Adrenal gland (tissue), 12 donors: Measurements from ENCODE around the gene SLC24A3. TPM values are rescaled to one million over a fixed set of nuclear protein-coding genes. Genes with fewer than 3 reads are reported as not detected.

Source experiments
- DNase-seq, 7 donors: peaks; one replicate each; pipeline ENCODE4 v3.0.0-alpha.2; 2019 to 2020
- H3K27ac ChIP-seq, 5 donors: fragments of 200-600 bp; sonication (generic) in 4 of 5; 1 replicate in 3 of 5; 2 replicates in 2 of 5; pipeline versions ENCODE4 v1.5.1 to v1.8.0; 2016 to 2020; ENCODE audit warnings: mild to moderate bottlenecking in 1 of 5
- H3K27me3 ChIP-seq: fragments of 200-600 bp; 2 replicates; pipeline ENCODE4 v1.8.0; 2021
- H3K36me3 ChIP-seq, 2 donors: fragments of 200-600 bp; replicated peaks in 1 of 2; 1 replicate in 1 of 2; 2 replicates in 1 of 2; pipeline versions ENCODE4 v1.5.1 to v1.8.0; 2018 to 2022
- H3K4me1 ChIP-seq, 2 donors: fragments of 200-600 bp; replicated peaks in 1 of 2; 1 replicate in 1 of 2; 2 replicates in 1 of 2; pipeline versions ENCODE4 v1.5.1 to v1.8.0; 2018 to 2021
- H3K4me3 ChIP-seq, 4 donors: fragments of 200-600 bp; sonication (generic) in 3 of 4; one replicate each; pipeline ENCODE4 v1.5.1; 2016 to 2018
- H3K9me3 ChIP-seq, 3 donors: fragments of 200-600 bp; sonication (generic) in 1 of 3; replicated peaks in 1 of 3; 1 replicate in 2 of 3; 2 replicates in 1 of 3; pipeline versions ENCODE4 v1.5.1 to v1.8.0; 2016 to 2021
- POLR2A ChIP-seq, 2 donors: fragments of 450-650 bp; IDR thresholded peaks; one replicate each; pipeline ENCODE4 v1.6.1; 2017; ENCODE audit warnings: antibody characterized with exemption in 2 of 2, mild to moderate bottlenecking in 2 of 2, moderate library complexity in 1 of 2
- WGBS, 4 donors: extraction: QIAGEN DNeasy Blood & Tissue Kit in 2 of 4; methylation state at CpG; one replicate each; pipeline versions ENCODE4 v1.1.5 to v1.1.7; 2013 to 2017; 5-methylcytosine and 5-hydroxymethylcytosine counted together
- intact Hi-C, 2 donors: fragments of 100-400 bp; cut with DNase I; formaldehyde crosslinking; loops; one replicate each; pipeline versions ENCODE4 v1.14.1 to v1.15.0; 2022 to 2023
- polyA plus RNA-seq, 3 donors: library from polyadenylated mRNA; stranded (reverse); fragments of 200-250 nt in 2 of 3; fragments of 350-450 nt in 1 of 3; fragmentation: Illumina TruSeq in 1 of 3; extraction: RNeasy Lipid Tissue Mini Kit (QIAGEN cat#74804) in 1 of 3; gene quantifications; one replicate each; pipeline ENCODE4 v1.2.3, GENCODE V29; 2013 to 2014
- total RNA-seq, 9 donors: library from RNA; depleted of rRNA in 4 of 9; stranded (reverse); fragments of >200 nt in 4 of 9; fragments of 120-200 nt in 1 of 9; fragmentation: NEBNext Ultra II Directional in 1 of 9; extraction: Animal tissue kit (Norgen Biotek cat#: 25700) in 1 of 9; gene quantifications; one replicate each; pipeline versions ENCODE4 v1.1.0 to v1.2.4, GENCODE V29; 2013 to 2023
- TF ChIP-seq, protein P1 (sequence below), 6 experiments: fragments of 450-650 bp in 4 of 6; fragments of 200-600 bp in 2 of 6; sonication (generic) in 1 of 6; IDR thresholded peaks; 1 replicate in 5 of 6; 2 replicates in 1 of 6; pipeline versions ENCODE4 v1.5.1 to v1.8.0; 2016 to 2021; ENCODE audit warnings: antibody characterized with exemption in 6 of 6, mild to moderate bottlenecking in 2 of 6, moderate library complexity in 1 of 6
- donor health status: healthy with polysubstance abuse.
- donor health status: Bipolar disorder and iron deficiency.
- donor health status: DM: yes; HTN: yes; CAD: no.
- donor health status: DM: no; HTN: no; CAD: no.
- donor health status: DM: no; HTN: no; CAD: no.
- donor health status: DM: yes; HTN: yes; CAD: no.

The SLC24A3 gene
- total and polyA plus RNA-seq, 12 donors: 0.89 to 44.4 (median 2.7) TPM

- no peaks in the 10 kb centered on the region for H3K9me3 ChIP-seq
- 87 to 100% (median 94%) methylated on average over 2 of the region's 2 CpGs for WGBS, 4 donors
- no peak overlapping the region for H3K27ac ChIP-seq
- H3K36me3 ChIP-seq: no peaks in the 10 kb centered on the region
- TF ChIP-seq, protein P1, sequence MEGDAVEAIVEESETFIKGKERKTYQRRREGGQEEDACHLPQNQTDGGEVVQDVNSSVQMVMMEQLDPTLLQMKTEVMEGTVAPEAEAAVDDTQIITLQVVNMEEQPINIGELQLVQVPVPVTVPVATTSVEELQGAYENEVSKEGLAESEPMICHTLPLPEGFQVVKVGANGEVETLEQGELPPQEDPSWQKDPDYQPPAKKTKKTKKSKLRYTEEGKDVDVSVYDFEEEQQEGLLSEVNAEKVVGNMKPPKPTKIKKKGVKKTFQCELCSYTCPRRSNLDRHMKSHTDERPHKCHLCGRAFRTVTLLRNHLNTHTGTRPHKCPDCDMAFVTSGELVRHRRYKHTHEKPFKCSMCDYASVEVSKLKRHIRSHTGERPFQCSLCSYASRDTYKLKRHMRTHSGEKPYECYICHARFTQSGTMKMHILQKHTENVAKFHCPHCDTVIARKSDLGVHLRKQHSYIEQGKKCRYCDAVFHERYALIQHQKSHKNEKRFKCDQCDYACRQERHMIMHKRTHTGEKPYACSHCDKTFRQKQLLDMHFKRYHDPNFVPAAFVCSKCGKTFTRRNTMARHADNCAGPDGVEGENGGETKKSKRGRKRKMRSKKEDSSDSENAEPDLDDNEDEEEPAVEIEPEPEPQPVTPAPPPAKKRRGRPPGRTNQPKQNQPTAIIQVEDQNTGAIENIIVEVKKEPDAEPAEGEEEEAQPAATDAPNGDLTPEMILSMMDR (IDR thresholded peaks at IDR 0.05): no peak
- TF ChIP-seq POLR2A (IDR thresholded peaks at IDR 0.05): no peak
- H3K27me3 ChIP-seq: no peaks in the 10 kb centered on the region
- no peak for DNase-seq
- no peak overlapping the region for H3K4me3 ChIP-seq
- H3K4me1 ChIP-seq: no peaks in the 10 kb centered on the region
- intact Hi-C loops: no loop called here
These were observed 98.1 kb downstream of the SLC24A3 start for GRCh38 chr20:19310541-19310940.

DNA sequence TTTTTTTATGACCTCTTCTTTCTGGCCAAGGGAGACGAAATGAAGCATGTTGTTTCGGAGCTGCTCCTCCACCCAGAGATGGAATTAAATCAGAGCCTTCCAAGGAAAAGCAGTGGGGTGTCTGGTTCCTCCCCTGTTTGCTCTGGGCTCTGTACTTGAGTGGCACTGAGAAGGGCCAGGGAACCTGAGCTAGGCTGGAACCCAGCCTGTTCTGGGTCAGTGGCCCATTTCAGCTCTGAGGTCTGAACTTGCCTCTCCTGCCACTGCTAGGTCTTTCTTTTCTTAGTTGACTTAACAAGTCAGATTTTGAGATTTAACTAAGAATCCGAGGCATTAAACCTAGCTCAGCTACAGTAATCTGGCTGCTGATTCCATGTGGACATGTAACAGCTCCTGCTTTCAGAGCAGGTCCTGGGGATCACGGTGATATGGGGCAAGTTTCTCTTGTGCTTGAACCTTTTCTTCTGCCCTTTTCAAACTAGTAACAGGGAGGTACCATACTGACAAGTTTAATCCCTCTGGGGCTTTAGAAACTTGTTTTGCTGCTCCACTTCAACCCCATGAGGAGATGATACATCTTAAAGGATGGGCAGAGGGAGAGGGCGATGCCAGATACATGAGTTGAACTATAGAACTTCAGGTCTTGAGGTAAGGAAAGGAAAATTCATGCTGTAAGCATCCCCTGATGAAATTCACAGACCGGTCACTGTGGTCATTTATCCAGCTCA is 101.1 kb downstream of the SLC24A3 start:
- H3K4me3 ChIP-seq: no peak overlapping the region
- no peak overlapping the region for H3K27ac ChIP-seq
- no peaks in the 10 kb centered on the region for H3K27me3 ChIP-seq
- 85 to 94% (median 88%) methylated on average over 6 of the region's 6 CpGs for WGBS, 4 donors
- H3K4me1 ChIP-seq: no peaks in the 10 kb centered on the region
- no peaks in the 10 kb centered on the region for H3K36me3 ChIP-seq
- TF ChIP-seq, protein P1 (IDR thresholded peaks at IDR 0.05): no peak
- TF ChIP-seq POLR2A (IDR thresholded peaks at IDR 0.05): no peak
- DNase-seq: no peak
- intact Hi-C loops: no loop called here
- no peaks in the 10 kb centered on the region for H3K9me3 ChIP-seq

- intact Hi-C loops: no loop called here
- 76 to 90% (median 77%) methylated on average over 4 to 7 of the region's 7 CpGs for WGBS, 4 donors
These were observed 102.2 kb downstream of the SLC24A3 start for GRCh38 chr20:19314621-19315020.

DNA sequence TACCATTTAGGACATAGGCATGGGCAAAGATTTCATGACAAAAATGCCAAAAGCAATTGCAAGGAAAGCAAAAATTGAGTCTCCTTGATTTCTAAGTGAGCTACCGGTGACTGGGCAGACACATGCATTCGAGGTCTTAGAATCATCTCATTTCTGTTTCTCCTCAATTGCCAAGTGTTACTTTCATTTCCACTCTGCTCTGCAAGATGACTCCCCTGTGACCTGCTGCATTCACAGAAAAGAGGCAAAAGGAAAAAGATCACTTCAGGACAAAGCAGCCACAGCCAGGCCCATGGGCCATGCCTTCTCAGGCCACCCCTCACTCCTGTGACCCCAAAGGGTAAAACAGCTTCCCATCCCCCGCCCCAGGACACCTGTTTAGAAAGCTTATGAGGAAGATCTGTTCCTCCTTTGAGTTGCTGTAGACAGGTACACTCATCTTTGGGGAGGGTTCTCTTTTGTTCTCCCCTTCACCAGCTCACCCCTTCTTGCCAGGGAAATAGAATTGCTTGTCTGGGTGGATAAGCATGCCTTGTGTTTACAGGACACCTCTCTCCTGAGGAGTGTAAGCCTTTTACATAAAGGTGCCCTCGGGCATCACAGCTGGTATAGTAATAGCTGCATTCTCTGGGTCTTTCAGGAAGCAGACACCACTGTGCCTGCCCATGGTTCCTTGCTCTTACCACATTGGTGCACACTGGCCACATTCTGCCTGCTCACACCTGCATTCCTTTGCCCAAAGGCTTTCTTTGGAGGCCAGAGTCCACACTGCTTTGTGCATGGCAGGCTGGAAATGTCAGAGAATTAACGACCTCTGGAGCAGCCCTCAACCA is 105.0 kb downstream of the SLC24A3 start:
- TF ChIP-seq, protein P1 (IDR thresholded peaks at IDR 0.05): no peak
- no peak for DNase-seq
- H3K9me3 ChIP-seq: no peaks in the 10 kb centered on the region
- 64 to 66% (median 65%) methylated on average over 3 to 5 of the region's 5 CpGs for WGBS, 4 donors
- no peak overlapping the region for H3K27ac ChIP-seq
- no peaks in the 10 kb centered on the region for H3K27me3 ChIP-seq
- no peak overlapping the region for H3K4me3 ChIP-seq
- intact Hi-C loops: no loop called here
- no peaks in the 10 kb centered on the region for H3K36me3 ChIP-seq
- no peaks in the 10 kb centered on the region for H3K4me1 ChIP-seq

More at GRCh38 chr20:19314621-19315020, 102.2 kb downstream of the SLC24A3 start:
- no peaks in the 10 kb centered on the region for H3K36me3 ChIP-seq
- H3K27ac ChIP-seq: no peak overlapping the region
- H3K27me3 ChIP-seq: no peaks in the 10 kb centered on the region
- no peaks in the 10 kb centered on the region for H3K9me3 ChIP-seq
- TF ChIP-seq, protein P1 (IDR thresholded peaks at IDR 0.05): no peak
- TF ChIP-seq POLR2A (IDR thresholded peaks at IDR 0.05): no peak
- H3K4me3 ChIP-seq: no peak overlapping the region
- no peak for DNase-seq
- no peaks in the 10 kb centered on the region for H3K4me1 ChIP-seq
